NCI-H345 (cell line): ENCODE measurements around the gene CSF1R.

Experiments used
- DNase-seq: peaks from one replicate; lab custom pipeline; 2025; lab: John Stamatoyannopoulos, UW

Gene CSF1R

DNA sequence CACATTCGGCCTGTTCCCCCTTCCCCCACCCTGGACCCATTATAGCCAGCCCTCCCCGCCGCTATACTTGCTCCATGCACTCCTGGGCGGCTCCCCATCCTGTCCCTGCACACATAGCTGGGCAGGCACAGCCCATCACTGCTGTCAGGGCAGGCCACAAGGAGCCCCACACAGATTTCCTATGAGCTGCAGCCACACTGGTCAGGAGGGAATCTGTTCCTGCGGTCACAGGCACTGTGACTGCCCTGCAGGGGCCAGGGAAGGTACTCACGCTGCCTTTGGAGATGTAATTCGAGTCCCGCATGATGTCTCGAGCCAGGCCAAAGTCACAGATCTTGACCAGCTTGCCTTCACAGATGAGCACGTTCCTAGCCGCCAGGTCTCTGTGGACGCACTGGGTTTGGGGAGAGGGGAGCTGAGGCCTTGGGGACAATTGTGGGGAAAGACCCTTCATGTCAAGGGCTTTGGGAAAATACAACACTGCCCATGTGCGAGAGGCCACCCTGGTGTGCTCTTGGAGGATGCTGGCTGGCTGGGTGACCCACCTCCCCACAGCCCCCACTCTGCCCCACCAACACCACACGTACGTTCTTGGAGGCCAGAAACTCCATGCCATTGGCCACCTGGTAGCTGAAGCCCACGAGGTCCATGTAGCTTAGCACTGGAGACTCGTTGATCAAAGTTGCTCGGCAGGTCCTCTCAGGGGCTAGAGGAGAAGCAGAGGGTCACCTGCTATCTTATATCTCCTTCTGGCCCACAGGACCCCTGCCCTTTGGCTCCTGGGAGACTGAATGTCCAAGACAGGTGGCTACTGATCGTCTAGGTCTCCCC is 34.5 kb upstream of the CSF1R start:
- no peak for DNase-seq

DNA sequence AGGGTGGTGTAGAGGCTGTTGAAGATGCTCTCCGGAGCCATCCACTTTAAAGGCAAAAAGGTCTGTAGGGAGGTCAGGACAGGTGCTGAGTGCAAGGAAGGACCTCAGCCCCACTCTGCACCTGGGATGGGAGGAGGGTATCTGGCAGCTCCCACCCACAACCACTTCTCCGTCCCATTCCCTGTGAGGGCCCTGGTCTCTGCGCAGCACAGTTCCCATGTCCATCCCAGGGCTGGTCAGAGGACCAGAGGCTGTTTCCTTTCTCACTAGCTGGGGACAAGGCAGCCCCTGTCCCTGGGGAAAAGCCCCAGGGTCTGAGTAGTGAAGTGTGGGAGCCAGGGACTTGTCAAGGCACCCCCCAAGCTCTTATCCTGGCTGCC is 33.7 kb upstream of the CSF1R start:
- no peak for DNase-seq

DNA sequence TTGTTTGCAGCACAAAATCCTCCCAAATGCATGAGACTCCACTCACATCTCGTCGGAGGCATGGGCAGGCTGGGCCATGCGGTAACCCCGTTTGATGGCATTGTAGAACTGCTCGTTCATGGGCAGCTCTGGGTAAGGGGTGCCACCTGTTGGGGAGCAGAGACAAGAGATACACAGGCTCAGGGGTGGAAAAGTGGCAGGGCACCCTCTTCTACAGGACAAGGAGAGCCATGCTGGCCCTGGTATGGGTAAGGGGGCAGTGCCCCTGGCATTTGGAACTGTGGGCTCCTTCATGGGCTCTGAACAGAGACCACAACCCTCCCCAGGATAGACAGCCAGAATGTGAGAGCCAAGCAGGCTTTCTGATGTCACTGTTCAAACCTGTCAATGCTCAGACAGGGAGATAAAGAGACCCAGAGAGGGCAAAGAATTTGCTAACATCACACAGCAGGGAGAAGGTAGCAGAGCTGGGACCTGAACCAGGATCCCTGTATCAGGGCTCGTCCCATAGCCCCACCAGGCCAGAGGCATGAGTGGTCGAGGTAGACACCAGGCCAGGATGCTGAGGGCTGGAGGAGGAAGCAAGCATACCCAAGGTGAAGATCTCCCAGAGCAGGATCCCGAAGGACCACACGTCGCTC is 33.2 kb upstream of the CSF1R start:
- no peak for DNase-seq

DNA sequence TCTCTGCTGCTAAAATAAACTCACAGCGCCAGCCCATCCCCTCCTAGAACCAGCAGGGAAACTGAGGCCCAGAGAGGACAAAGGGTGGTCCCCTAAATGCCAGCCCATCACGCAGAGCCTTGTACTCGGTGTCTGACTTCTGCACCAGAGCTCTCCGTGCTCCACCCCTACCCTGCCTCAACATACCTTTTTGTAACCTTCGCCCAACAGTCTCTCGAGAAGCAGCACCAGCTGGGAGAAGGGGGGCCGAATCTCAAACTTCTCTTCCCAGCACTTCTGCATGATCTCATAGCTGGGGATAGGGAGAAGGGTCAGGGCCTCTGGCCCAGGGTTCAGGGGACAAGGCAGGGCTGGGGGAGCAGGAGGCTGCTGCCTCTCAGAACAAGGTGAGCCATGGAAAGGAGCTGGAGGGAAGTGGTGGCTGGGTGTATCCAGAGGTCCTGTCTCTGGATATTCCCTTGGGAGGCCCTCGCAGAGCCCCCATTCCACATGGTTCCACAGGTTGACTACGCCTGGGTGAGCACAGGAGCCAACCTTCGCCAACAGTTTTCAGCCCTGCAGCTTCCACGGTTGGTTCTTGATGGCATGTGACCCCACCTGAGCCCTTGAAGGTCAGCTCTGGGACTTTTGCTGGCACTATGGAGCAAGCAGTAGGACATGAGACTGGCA is 32.3 kb upstream of the CSF1R start:
- no peak for DNase-seq

DNA sequence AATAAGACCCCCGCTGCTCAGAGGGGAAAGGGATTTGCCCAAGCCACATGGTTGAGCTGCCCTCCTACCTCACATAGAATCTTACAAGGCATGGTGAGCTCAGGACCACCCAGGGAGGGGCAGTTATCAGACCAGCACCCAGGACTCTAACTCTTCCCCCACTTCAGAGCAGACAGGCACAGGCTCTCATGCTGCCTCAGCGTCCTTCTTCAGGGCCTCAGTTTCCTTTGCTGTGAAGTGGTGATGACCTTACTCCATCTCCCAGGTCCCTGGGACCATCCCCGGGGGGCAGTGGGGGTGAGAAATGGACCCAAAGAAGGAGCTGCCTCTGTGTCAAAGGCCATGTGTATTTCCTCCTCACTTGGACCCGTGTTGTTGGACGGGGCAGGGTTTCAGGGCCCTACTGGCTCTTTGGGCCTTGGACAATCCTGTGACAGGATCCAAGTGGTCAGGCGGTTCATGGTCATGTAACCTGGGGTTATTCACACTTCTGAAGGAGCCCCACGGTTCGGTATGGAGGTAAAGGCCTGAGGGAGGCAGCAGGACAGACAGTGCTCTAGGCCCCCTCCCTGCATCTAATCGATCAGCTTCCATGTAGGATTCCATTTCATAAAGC is 31.7 kb upstream of the CSF1R start:
- no peak for DNase-seq

DNA sequence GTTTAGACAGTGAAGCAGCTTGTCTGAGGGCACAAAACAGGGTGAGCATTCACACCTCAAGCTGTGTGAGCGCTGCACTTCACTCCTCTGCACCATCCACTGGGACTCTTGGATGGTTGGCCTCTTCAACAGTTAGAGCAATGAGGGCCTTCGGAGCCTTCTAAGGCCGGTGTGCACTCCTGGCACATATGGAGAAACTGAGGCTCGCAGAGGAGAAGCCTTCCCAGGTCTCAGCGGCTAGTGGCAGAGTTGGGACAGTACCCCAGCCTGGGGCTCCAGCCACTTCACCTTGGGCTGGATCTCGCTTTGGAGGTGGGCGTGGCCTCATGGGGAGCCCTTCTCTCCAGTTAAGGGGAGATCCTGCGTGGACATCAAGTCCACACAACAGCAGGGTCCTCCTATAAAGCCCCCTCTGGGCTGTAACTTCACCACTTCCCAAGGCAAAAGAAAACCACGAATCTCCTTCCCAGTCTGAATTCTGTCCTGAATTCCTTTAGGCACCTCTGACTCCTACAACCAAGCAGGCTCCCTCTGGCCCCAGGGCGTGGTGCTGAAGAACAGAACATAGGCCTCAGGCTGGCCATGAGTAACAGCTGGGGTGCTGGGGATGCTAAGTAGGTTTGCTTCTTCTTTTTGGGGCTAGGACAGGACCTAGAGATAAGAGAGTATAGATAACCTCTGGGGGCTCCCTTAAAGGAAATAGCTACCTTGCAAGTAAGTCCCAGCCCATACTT is 30.5 kb upstream of the CSF1R start:
- no peak for DNase-seq

DNA sequence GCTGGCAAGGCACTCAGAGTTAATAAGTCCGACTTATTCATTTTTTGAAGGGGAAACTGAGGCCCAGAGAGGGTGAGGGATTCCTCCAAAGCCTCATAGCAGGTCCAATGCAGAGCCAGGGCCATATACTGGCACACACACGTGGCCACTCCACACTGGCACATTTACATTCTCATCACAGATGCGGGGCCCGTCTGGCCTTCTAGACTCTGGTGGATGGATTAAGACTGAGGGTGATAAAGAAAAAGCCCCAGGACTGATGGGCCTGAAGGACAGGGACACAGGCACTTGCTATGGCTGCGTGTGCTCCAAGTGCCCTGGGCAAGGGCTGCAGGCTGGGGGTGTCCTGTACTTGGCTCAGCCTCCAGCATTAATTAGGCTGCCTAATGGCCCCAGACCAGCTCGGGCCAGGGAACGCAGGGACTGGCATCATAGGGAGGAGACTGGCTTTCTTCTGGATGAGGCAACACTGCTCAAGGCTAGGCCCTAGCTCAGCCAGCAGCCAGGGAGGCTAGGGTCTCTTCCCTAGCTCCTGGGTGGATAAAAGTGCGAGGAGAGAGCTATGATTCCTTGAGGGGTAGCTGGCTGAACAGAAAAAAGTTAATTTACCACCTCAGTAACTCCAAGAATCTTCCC is 28.5 kb upstream of the CSF1R start:
- DNase-seq: no peak

DNA sequence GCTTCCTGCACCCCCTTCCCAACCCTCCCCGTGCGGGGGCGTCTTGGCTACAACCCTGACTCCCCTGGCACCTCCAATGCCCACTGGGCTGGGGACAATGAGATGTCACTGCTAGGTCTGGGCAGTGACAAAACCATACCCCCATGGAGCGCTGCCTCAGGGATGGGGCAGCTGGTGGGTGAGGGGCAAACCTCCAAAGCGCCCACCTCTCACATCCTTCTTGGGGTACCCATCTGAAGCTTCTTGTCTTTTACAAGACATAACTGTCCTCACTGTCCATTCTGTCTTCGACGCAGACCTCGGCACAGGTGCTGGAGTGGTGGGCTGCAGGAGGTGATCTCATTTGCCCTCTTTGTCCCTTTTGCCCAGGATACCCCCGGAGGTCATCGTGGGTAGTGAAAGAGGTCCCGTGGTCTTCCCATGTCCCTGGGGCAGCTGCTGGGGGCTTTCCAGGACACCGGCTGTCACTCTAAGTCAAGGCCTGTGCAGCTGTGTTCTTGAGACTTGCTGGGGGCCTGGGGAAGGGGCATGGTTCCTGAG is 27.8 kb upstream of the CSF1R start:
- no peak for DNase-seq

DNA sequence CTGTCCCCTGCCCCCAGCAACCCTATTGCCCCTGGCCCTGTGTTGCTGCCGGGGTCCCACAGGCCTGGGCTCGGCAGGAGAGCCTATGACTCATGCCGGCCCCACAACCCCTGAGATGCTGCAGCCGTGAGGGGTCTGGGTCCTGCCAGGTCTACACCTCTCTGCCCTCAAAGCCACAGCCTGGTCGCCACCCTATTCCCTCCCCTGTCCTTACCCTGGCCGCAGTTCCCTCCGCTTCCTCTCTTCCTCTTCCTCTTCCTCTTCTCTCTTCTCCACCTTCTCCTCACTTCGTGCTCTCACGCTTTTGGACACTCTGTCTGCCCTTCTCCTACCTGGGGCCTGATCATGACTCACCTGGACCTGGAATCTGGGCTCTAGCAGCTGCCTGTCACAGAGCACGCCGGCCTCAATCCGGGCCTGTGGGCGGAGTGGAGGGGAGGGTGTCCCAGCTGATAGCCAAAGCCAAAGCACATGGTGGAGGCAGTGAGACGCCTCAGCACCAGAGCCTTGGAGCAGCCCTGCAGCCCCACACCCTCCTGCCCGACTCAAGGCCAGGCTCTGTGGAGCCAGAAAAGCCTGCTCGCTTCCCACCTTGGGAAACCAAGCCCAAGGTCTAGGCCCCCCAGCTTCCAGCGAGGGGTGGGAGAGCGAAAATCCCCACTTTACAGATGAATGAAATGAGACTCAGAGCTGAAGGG is 26.8 kb upstream of the CSF1R start:
- DNase-seq: no peak

DNA sequence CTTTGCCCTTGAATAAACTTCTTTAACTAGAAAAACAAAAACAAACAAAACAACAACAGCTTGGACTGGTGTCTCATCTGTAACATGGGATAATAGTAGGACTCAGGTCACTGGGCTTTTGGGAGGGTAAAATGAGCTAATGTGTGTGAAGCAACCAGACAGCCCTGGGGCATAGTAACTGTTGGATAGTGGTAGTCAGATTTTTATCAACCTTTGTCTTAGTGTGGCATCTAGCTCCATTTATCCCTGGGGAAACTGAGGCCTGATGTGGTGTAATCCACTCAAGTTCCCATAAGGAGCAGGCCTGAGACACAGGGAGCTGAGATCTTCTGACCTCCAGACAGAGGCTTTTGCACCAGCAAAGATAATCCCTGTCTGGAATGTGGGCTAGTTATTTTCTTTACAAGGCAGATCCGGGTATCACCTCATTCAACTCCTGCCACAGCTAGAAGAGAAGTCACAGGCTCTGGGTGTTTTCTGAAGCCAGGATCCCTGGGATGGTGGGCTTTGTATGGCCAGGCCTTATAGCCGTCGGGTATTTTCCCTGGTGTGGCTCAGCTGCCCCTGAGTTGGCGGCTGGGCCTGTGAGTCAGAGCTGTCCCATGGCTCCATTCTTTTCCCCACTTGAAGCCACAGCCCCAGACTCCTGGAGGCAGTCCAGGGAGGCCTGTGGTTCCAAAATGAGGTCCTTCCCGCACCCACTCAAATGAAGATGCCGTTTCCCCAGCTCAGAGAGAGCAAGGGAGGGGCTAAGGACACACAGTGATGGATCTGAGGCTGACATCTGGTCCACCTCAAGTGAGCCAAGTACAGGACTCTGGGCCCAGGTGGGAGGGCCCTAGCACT is 26.1 kb upstream of the CSF1R start:
- no peak for DNase-seq

DNA sequence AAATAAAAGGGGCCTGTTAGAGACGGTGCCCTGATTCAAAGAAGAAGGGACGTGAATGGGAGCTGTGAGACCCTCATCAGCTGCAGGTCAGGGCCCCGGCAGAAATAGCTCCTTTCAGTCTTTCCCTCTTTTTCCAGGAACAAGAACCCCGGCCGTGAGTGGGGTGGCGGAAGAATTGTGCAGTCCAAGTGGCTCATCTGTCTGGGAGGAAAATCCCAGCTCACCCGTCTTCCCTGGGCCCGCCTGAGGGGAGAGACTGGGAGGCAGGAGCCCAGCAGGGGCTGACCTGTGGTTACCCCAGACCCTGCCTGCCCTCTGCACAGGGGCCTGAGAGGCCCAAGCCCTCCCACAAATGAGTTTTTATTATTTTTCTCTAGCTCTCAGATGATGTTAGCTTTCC is 24.8 kb upstream of the CSF1R start:
- no peak for DNase-seq

DNA sequence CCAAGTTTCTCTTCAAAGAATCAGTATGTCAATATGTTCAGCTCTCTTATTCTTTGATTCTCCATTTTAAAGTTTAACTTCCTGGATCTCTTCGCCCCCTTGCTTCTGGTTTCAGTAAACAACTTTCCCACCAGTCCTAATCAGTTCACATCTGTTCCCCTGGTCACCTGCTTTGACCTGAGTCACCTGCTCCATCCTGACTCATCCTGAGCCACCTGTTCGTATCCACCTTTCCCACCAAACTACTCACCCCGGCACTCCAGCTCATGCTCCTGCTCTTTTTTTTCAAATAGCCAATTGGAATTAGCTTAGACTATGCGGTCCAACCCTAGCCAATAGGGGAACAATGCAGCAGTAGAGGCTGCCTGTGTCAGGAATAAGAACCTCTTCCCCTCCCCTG is 23.6 kb upstream of the CSF1R start:
- no peak for DNase-seq

DNA sequence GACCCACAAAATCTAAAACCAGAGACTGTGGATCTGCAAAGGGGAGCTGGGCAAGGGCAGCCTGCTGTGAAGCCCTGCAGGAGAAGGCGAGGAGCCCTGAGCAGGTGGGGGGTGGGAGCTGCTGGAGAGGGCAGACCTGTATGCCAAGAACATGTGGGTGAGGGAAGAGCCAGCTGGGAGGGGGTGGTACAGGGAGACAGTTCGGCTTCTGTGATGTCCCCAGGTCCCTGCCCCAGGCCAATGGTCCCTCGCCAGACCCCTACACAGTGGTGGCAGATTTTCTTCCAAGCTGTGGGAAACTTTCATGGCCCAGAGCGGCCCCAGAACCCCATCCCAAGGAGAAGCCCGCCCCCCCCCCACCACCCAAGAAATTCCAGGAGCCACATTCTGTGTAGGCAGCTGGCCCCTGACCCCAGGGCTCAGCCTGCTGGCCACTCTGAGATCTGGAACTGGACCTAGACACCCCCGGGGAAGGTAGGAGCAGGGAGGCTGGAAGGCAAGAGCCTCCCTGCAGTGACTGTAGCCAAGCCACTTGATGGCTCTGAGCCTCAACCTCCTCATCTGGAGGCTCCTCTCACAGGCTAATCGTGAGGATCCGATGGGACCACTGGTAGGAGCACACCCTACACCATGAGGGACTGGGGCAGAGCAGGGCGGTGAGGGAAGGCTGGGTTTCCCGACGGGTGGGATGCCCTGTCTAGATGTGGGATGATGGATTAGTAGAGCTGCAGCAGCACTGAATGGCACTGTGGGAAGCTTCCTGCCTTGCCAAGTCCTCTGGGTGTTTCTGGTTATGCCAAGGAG is 22.6 kb upstream of the CSF1R start:
- no peak for DNase-seq

DNA sequence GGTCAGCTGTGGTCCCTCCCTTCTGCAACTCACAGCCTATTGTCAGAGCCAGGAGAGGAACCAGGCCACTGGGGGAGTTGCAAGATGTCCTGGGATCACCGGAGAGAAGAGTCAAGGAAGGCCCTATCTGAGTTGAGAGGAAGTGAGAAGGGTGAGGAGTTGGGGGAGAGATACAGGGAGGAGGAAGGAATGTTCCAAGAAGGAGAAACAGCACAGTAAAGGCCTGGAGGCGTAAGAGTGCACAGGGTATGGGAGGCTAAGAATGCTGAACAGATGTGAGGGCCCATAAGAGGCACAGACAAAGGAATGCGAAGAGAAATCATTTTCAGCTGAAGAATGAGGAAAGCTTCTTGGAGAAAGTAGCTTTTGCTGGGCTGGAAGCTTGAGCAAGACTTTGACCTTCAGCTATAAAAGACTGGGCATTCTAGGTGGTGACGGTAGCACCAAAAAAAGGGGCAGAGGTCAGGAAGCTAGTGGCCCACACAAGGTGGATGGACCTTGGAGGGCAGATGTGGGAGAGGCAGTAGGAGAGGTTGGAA is 21.6 kb upstream of the CSF1R start:
- DNase-seq: no peak

DNA sequence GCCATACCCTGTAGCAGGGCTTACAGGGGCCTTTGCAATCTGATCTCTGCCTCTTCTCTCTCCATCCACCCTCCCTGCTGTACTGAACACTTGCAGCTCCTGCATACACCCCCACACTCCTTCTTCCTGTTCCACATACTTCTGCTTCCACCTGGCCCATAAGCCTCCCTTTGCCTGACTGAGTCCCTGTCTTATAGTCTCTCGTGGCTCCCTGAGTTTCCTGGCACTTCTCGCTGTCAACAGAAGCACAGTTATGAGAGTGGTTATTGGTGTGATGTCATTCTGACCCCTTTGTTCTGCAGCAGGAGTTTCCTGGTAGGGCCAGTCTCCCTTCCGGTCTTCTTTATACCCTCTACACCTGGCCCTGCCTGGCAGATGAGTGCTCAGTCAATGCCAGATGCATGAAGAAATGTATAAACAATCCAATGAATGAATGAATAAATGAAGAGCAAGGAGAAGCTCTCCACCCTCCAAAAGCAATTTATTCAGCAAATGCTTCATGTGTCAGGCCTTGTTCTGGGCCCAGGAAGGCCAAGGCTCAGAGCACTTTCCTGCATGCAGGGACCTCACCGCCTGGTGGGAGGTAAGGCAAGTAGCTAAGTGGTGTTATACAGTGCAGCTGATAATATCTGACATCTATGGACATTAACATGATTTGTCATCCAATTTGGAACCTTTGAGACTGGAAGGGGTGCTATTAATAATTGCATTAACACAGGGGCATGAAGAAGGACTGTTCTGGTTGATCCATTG is 20.5 kb upstream of the CSF1R start:
- DNase-seq: peak; percentile 56

DNA sequence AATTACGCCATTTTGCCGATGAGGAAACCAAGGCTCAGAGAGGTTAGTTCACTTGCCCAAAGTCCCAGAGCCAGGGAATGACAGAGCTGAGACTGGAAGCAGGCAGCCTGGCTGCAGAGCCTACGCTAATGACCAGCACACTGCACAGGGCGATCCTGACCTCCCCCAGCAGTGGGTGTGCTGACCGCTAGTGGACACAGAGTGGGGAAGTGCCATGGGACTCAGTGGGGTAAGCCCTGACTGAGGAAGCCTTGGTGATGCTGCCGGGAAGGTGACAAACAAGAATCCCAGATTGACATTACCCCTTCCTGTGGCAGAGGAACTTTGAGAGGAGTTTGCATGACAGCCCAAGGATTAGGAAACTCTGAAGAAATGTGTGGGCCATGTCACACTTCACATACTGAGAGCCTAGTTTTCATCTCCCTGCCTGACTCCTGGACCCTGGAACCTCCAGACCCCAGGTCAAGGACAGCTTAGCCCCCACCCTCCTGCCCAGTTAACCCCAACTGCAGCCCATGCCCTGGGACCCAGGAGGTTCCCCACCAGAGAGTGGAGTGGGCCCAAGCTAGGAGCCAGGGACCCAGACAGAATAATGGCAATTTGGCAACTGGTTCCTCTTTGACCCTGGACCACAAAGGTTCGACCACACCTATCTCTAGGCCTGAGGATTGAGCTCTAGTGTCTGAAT is 19.7 kb upstream of the CSF1R start:
- no peak for DNase-seq

DNA sequence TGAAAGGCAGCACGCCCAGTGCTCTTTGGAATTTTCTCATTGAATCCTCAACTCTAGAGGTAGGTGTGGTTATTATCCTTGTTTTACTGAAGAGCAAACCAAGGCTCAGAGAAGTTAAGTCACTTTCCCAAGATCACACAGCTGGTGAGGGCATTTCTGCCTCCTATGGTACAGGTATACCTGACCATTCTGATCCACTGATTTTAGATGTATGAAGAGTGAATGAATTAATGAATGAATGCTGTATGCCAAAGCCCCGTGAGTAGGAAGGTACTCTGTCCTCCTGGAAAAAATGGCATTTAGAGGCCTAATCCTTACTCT is 18.2 kb upstream of the CSF1R start:
- DNase-seq: no peak
